ENCODE data around the gene COL6A3.

GRCh38 chr2:237324837-237325236 is 89.1 kb downstream of the COL6A3 start:
- TF ChIP-seq EZH2 (IDR thresholded peaks at IDR 0.05; ENCODE audit: borderline replicate concordance, low read depth, low read length, poor library complexity, severe bottlenecking) (no peak), CTCF (conservative IDR thresholded peaks at IDR 0.05; ENCODE audit: low read depth, low read length) (no peak)

All from A673 (cell line).